GM21737 (cell line): ENCODE data around the gene STRN4.
A peak's percentile ranks its signal among the peaks of the same experiment; 100 is the strongest.

Experiments
- ATAC-seq: cut with Tn5 transposase; IDR thresholded peaks from one replicate; pipeline ENCODE4 v1.9.1; 2021; ENCODE audit warnings: mild to moderate bottlenecking, moderate library complexity; ENCODE audit not compliant: unreplicated experiment

STRN4 gene

GRCh38 chr19:46725859-46726393 lies 20.3 kb downstream of the STRN4 start:
- no peak for ATAC-seq

DNA sequence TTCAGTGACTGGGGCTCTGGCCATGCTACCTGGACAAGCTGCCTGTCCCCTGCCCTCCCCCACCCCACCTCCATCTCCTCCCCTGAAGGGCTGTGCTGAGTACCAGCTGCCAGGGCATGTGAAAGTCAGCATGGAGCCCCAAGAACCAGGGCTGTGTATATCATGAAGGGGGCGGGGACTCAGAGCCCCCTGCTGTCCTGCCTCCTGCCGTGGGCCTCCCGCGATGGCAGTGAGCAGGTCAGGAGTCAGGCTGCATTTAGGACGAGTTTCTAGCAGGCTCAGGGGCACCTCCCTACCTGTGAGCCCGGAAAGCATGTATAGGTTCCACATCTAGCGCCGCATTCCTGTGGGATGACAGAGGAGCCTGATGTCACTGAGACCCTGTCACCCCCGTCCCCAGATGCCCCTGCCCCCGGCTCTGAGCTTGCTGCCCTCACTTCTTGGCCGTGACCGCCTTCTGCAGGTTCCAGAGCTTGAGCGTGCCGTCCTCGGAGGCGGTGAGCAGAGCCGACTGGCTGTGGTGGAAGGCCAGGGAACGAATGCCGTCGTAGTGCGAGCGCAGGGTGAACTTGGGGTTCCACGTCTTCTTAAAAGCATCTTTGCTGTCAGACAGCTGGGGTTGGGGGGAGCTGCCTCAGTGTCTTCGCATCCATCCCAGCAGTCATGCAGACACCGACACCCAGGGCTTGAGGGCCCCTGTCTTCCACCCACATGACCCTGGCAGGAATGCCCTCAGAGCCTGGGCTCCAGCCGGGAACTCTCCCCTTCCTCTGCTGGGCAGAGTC lies 21.0 kb downstream of the STRN4 start:
- no peak for ATAC-seq

DNA sequence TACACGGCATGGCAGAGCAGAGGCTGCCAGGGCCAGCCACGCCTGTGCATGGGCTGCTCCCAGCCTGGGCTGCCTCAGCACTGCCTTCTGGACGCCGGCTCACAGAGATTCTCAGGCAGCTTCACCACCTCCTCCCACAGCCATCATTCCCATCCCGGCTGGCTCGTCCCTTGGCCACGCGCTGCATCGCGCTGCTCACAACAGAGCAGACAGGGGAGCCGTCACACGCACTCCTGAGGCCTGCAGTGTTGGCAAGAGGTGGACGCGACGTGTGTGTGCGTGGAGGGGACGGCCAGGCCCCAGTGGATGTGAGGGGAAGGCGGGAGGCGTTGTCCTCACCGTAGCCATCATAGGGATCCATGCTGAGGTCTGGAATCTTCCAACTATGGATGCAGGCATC lies 21.8 kb downstream of the STRN4 start:
- no peak for ATAC-seq

DNA sequence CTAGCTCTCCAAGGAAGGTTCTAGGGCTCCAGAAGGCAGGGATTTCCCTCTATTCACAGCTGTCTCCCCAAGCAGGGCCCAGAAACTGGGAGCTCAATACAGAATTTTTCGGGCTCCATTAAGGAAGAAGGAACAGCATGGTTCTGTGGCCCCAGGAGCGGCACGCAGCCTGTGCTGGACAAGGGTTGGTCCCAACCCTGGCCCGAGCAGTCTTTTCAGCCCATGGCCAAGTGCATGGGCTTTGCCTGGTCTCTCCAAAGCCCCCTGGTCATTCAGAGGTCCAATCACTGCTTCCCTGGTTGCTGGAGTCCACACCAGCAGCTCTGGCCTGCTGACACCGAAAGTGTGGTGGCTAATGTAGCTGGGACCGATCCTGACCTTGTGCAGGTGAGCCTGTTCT lies 22.8 kb downstream of the STRN4 start:
- ATAC-seq, result no peak

GRCh38 chr19:46723023-46723461 lies 23.2 kb downstream of the STRN4 start:
- no peak for ATAC-seq

- no peak for ATAC-seq
Observed at GRCh38 chr19:46722421-46723022, 23.7 kb downstream of the STRN4 start.

- ATAC-seq, result no peak
Observed at GRCh38 chr19:46722004-46722380, 24.3 kb downstream of the STRN4 start.

DNA sequence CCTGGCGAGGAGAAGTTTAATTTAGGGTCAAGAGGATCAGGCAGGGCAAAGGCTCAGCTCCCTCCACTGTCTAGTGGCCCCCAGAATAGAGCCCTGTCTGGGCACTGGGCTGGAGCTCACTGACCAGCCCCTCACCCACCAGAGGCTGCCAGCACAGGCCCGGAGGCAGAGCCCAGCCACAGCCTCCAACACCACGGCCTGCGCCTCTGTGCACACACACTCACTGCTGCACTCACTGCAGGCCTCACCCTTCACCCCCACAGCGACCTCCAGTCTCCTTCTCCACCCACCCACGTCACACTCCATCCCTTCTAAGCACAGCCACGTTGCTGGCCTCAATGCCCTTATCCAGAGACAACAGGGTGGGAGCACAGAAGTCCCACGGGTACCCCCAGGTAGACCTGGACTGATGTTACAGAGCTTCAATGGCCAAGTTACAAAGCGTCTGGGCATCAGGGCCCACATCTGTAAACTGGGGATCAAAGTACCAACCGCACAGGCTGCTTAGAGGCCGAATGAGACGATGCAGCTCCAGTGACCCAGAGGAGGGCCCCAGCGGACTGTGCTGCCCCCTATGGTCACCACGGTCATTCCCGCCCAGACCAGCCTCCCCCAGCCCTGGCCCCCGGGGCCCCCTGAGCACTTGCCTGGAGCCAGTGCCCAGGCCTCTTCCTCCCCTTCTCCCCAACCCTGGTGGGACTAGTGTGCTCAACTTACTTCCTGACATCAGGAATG lies 24.8 kb downstream of the STRN4 start:
- ATAC-seq, result no peak

GRCh38 chr19:46720503-46721239 lies 25.6 kb downstream of the STRN4 start:
- ATAC-seq, result no peak

GRCh38 chr19:46719629-46720502 lies 26.4 kb downstream of the STRN4 start:
- ATAC-seq, result no peak

DNA sequence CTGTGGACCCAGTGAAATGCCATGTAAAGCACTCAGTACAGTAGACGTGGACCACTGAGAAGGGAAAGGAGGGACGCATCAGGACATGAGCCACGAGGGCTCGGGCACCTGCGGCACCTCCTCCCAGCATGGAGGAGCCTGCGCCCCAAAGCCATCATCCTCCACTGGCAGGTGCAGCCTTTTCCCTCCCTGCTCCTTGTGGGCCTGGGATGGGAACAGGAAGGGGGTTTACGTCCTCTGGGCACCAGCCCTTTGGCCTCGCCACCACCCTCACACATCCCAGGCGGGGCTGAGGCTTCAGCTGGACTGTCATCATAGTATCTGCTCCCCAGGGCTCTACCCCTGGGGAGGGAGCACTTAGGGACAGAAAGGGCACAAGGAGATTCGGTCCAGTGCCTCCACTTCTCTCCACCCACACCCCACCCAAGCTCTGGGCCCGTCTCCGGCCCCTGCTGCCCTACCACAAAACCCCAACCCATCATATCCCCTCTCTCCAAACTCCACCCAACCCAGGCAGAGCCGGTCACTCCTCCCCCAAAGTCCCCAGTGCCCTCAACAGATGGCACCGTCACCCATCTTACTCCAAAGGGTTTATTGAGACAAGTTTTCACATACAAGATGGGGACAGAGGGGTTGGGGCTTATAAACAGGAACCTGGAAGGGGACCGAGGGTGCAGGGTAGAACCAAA lies 27.2 kb downstream of the STRN4 start:
- ATAC-seq, result peak; percentile 35

- ATAC-seq, result no peak
Observed at GRCh38 chr19:46718157-46718933, 27.9 kb downstream of the STRN4 start.

DNA sequence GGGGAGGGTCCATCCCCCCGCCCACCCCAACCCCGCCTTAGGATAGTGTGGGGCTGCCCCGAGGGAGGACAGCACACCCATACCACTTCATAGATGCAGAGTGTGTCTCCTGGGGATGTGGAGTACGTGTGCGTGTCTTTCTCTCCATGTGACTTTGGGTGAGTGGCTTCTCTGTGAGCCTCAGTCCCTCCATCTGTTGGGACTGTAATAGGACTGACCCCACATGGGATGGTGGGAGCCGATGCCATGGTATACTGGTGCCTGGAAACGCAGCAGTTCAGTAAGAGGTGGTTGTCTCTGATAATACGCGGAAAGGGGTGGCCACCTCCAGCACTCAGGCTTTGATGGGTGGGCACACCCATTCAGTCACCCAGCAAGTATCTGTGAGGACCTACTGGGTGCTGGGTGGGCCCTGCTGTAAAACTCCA lies 28.5 kb downstream of the STRN4 start:
- no peak for ATAC-seq

- no peak for ATAC-seq
Observed at GRCh38 chr19:46717034-46717715, 29.1 kb downstream of the STRN4 start, which contains the start of gene PRKD2. Gene PRKD2, minus strand, starts transcription at chr19:46717114. Its CDS starts 744 bp downstream, at chr19:46716370.

DNA sequence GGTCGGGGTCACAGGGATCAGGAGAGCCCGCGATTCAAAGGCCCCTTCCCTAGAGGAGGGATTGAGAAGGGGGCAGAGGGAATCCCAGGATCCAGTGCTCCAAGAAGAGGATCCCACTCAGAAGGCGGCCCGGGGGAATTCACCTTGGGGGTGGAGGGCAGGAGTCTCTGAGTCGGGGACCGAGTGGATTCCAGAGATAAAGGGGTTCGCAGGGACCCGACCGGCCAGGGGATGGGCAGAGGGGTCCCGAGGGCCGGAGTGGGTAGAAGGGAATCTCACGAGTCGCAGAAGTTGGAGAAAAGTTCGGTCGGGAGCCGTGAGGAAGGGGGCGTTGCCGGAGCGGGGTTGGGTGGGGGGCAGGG lies 29.6 kb downstream of the STRN4 start:
- ATAC-seq, result no peak

DNA sequence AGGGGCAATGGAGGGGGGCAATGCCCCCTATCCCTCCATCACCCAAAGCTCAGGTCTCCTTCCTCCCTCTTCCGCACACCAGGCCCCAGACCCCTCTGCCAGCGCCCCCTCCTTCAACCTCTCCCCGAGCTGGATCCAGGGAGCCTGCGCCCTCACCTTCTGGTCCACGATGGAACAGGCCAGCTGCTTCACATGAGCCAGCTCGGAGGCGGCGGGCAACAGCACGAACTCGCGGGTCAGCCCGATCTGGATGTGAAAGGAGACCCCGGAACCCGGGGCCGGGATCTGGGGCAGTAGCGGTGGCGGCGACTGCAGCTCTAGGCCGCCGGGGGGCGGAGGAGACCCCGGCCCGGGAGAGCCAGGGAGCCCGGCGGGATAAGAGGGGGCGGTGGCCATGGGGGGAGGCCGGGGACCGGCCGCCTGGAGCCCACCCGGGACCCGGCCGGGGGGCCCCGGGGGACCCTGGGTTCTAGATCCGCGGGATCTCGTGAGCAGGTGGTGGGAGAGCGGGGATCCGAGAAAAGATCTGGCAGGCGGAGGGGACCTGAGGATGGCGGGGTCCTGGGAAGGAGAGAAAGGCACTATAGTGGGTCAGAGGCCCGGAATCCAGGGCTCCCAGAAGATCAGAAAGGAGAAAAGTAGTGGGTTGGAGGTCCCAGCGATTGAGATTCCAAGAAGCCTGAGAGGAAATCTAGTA lies 30.1 kb downstream of the STRN4 start:
- no peak for ATAC-seq

- ATAC-seq, result no peak
Observed at GRCh38 chr19:46715620-46715974, 30.7 kb downstream of the STRN4 start.
